GM12878 (cell line): Measurements from ENCODE around the gene SLC22A12. TPM values are rescaled to one million over a fixed set of nuclear protein-coding genes. Genes with fewer than 3 reads are reported as not detected.

Experiments
- ATAC-seq: fragments of 200-7000 bp; cut with Tn5 transposase; 3 replicates; pipeline ENCODE4 v1.9.1; 2020; ENCODE audit warnings: mild to moderate bottlenecking, moderate library complexity
- BruUV-seq: library from RNA; stranded (reverse); fragments of 400-500 nt; replicated peaks from 2 replicates; lab custom pipeline; 2021; lab: Mats Ljungman, UMichigan
- CTCF ChIA-PET: fragments of 300-600 bp; sonication (Branson Sonifier 250); formaldehyde crosslinking; extraction: SDS; loops from one replicate; lab custom pipeline; 2021; ENCODE audit warnings: inconsistent platforms; lab: Yijun Ruan, JAX
- POLR2A ChIA-PET: fragments of 350-600 bp; formaldehyde crosslinking; extraction: SDS; loops from one replicate; lab custom pipeline; 2021; ENCODE audit warnings: inconsistent platforms; lab: Charles Lee
- RAD21 ChIA-PET: fragments of 300-600 bp; sonication (Branson Sonifier 250); formaldehyde crosslinking; loops from one replicate; lab custom pipeline; 2023; ENCODE audit warnings: antibody characterized with exemption; ENCODE audit not compliant: unreplicated experiment; lab: Charles Lee
- SMC1A ChIA-PET: fragments of 300-600 bp; sonication (Branson Sonifier 250); formaldehyde crosslinking; loops from one replicate; lab custom pipeline; 2023; ENCODE audit not compliant: unreplicated experiment, uncharacterized antibody; lab: Charles Lee
- DNase-seq: peaks from one replicate; pipeline ENCODE4 v3.0.0-alpha.2; 2011; ENCODE audit warnings: low read depth, low spot score
- FAIRE-seq: peaks from 3 replicates; lab custom pipeline; 2011; peaks lifted over from hg19 to GRCh38; lab: Jason Lieb, UNC
- H2AFZ ChIP-seq: 2 replicates; pipeline ENCODE4 v1.6.0; 2011; ENCODE audit warnings: low read depth, low read length, control low read depth; ENCODE audit not compliant: control insufficient read depth
- H3K27ac ChIP-seq: 2 replicates; pipeline ENCODE4 v1.5.1; 2011; ENCODE audit warnings: control low read depth; ENCODE audit not compliant: control insufficient read depth, insufficient read depth
- H3K27me3 ChIP-seq, 2 experiments: replicated peaks in 1 of 2; 2 replicates each; pipeline versions ENCODE4 v1.6.0 to v1.6.1; 2011; ENCODE audit warnings: low read length in 1 of 2; ENCODE audit not compliant: control insufficient read depth in 2 of 2, insufficient read depth in 2 of 2
- H3K36me3 ChIP-seq, 2 experiments: 2 replicates each; pipeline ENCODE4 v1.5.1; 2011; ENCODE audit warnings: low read length in 1 of 2; ENCODE audit not compliant: control insufficient read depth in 2 of 2, insufficient read depth in 2 of 2
- H3K4me1 ChIP-seq: 2 replicates; pipeline ENCODE4 v1.6.1; 2011; ENCODE audit warnings: mild to moderate bottlenecking, low read length, moderate library complexity, mixed read lengths; ENCODE audit not compliant: control insufficient read depth, insufficient read depth
- H3K4me2 ChIP-seq: 2 replicates; pipeline ENCODE4 v1.6.0; 2011; ENCODE audit warnings: control low read depth; ENCODE audit not compliant: control insufficient read depth, insufficient read depth
- H3K4me3 ChIP-seq: fragments of 200-600 bp; sonication (generic); 2 replicates; pipeline ENCODE4 v1.5.1; 2016
- H3K79me2 ChIP-seq: 2 replicates; pipeline ENCODE4 v1.6.0; 2011; ENCODE audit warnings: low read length; ENCODE audit not compliant: control insufficient read depth, insufficient read depth
- H3K9ac ChIP-seq: 2 replicates; pipeline ENCODE4 v1.8.0; 2011; ENCODE audit warnings: low read length, control low read depth, mixed read lengths; ENCODE audit not compliant: control insufficient read depth, insufficient read depth
- H3K9me3 ChIP-seq: replicated peaks from 3 replicates; pipeline ENCODE4 v1.5.1; 2011; ENCODE audit warnings: mild to moderate bottlenecking, low read length; ENCODE audit not compliant: control insufficient read depth, insufficient read depth
- H4K20me1 ChIP-seq: 2 replicates; pipeline ENCODE4 v1.6.0; 2011; ENCODE audit not compliant: control insufficient read depth, insufficient read depth
- CBFB ChIP-seq: IDR thresholded peaks from 2 replicates; pipeline ENCODE4 v1.6.1; 2016; ENCODE audit warnings: antibody characterized with exemption, low read depth
- CBX3 ChIP-seq: fragments of 200-600 bp; sonication (generic); IDR thresholded peaks from 2 replicates; pipeline ENCODE4 v1.6.1; 2016; ENCODE audit warnings: low read depth, borderline replicate concordance
- E2F4 ChIP-seq: IDR thresholded peaks from 2 replicates; pipeline ENCODE4 v1.6.1; 2012; ENCODE audit warnings: low read depth, low read length, improper control_type of control experiment
- HCFC1 ChIP-seq: fragments of 150-350 bp; IDR thresholded peaks from 2 replicates; pipeline ENCODE4 v1.6.1; 2014; ENCODE audit warnings: low read length
- IKZF1 ChIP-seq: fragments of 450-650 bp; conservative IDR thresholded peaks from 2 replicates; pipeline ENCODE4 v1.6.1; 2017; ENCODE audit warnings: antibody characterized with exemption, mild to moderate bottlenecking
- KAT2A ChIP-seq: conservative IDR thresholded peaks from 2 replicates; pipeline ENCODE4 v1.6.1; 2011; ENCODE audit warnings: low read depth, low read length; ENCODE audit not compliant: control insufficient read depth
- NFIC ChIP-seq: IDR thresholded peaks from 2 replicates; pipeline ENCODE4 v1.6.1; 2012; ENCODE audit warnings: low read depth, mild to moderate bottlenecking, inconsistent platforms, low read length, moderate library complexity
- POLR2AphosphoS2 ChIP-seq: IDR thresholded peaks from 2 replicates; pipeline ENCODE4 v1.6.1; 2011; ENCODE audit warnings: low read depth, mild to moderate bottlenecking, low read length, improper control_type of control experiment, moderate library complexity
- SIX5 ChIP-seq: IDR thresholded peaks from 2 replicates; pipeline ENCODE4 v1.6.1; 2011; ENCODE audit warnings: mild to moderate bottlenecking, low read depth, low read length, moderate library complexity; ENCODE audit not compliant: severe bottlenecking
- SPI1 ChIP-seq: IDR thresholded peaks from 2 replicates; pipeline ENCODE4 v1.6.1; 2011; ENCODE audit warnings: low read depth, mild to moderate bottlenecking, low read length, moderate library complexity, borderline replicate concordance; ENCODE audit not compliant: insufficient read depth
- ZNF217 ChIP-seq: fragments of 450-650 bp; IDR thresholded peaks from 2 replicates; pipeline ENCODE4 v1.6.1; 2017; ENCODE audit warnings: antibody characterized with exemption, mild to moderate bottlenecking
- ZNF274 ChIP-seq: IDR thresholded peaks from one replicate; pipeline ENCODE4 v1.8.0; 2011; ENCODE audit not compliant: insufficient read length, insufficient read depth
- ZNF592 ChIP-seq: fragments of 450-650 bp; IDR thresholded peaks from 2 replicates; pipeline ENCODE4 v1.6.1; 2017; ENCODE audit warnings: mild to moderate bottlenecking, moderate library complexity
- ZZZ3 ChIP-seq: IDR thresholded peaks from 2 replicates; pipeline ENCODE4 v1.6.1; 2011; ENCODE audit warnings: low read depth; ENCODE audit not compliant: control insufficient read depth, insufficient read length
- WGBS: methylation state at CpG from one replicate; pipeline ENCODE4 v1.1.6; 2016; ENCODE audit warnings: low lambda C conversion rate; ENCODE audit not compliant: insufficient replicate concordance, insufficient coverage; ENCODE audit errors: missing lambda C conversion rate; 5-methylcytosine and 5-hydroxymethylcytosine counted together
- in situ Hi-C: fragments of 300-500 bp; cut with MboI; formaldehyde crosslinking; loops from 9 replicates; pipeline ENCODE4 v1.14.3; 2018; ENCODE audit warnings: mixed read lengths
- intact Hi-C: fragments of 100-400 bp; cut with micrococcal nuclease; formaldehyde crosslinking; loops from one replicate; pipeline ENCODE4 v1.14.2; 2022; ENCODE audit not compliant: unreplicated experiment
- polyA plus RNA-seq, 11 experiments: library from polyadenylated mRNA; depleted of rRNA in 4 of 11; unstranded in 6 of 11; stranded (reverse) in 5 of 11; fragments of >200 nt; fragmentation: Nextera tagmentation in 4 of 11; fragmentation: Illumina TruSeq in 1 of 11; extraction: Ambion mirVana in 4 of 11; extraction: Trizol in 1 of 11; gene quantifications; 1 replicate in 1 of 11; 2 replicates in 10 of 11; pipeline versions ENCODE4 v1.2.1 to v1.2.3, GENCODE V29; 2011 to 2016; ENCODE audit warnings: inconsistent platforms in 2 of 11, missing spikeins in 2 of 11, low read depth in 1 of 11
- total RNA-seq, 4 experiments: library from RNA; depleted of rRNA in 3 of 4; stranded (reverse); fragments of >200 nt in 3 of 4; fragmentation: Illumina TruSeq in 1 of 4; extraction: Trizol in 1 of 4; gene quantifications; 2 replicates each; pipeline versions ENCODE4 v1.2.1 to v1.2.3, GENCODE V29; 2013 to 2021
- TF ChIP-seq, protein P1 (sequence below): IDR thresholded peaks from 2 replicates; pipeline ENCODE4 v1.6.1; 2012; ENCODE audit warnings: low read length, inconsistent platforms
- TF ChIP-seq, protein P2 (sequence below): IDR thresholded peaks from 2 replicates; pipeline ENCODE4 v1.6.1; 2011; ENCODE audit warnings: mild to moderate bottlenecking, low read depth, low read length, moderate library complexity; ENCODE audit not compliant: insufficient replicate concordance

The SLC22A12 gene
- total and polyA plus RNA-seq, 10 of the 15 experiments (the other 5 are each of a cell fraction or from before 2014, with no cell fraction given): not detected

GRCh38 chr11:64561984-64562722 is 28.9 kb upstream of the SLC22A12 start:
- Histone ChIP-seq H3K27ac (no peak overlapping the region), H3K4me3 (no peak overlapping the region), H3K4me1 (no peaks in the 10 kb centered on the region), H3K9ac (no peak overlapping the region), H3K79me2 (no peaks in the 10 kb centered on the region), H2AFZ (no peak overlapping the region), H3K36me3 (no peaks in the 10 kb centered on the region), H3K27me3 (peaks cover 0 to 2% of the 10 kb centered on the region in 2 experiments; a peak in 2 of 4 replicates), H3K9me3 (no peaks in the 10 kb centered on the region), H4K20me1 (no peaks in the 10 kb centered on the region), H3K4me2 (no peak overlapping the region)
- 56% methylated on average over 29 of the region's 29 CpGs for WGBS
- intact Hi-C loops: no loop called here
- in situ Hi-C loops: no loop called here
- CTCF ChIA-PET: no interaction called here
- ATAC-seq (no peak), FAIRE-seq (no peak), DNase-seq (no peak)
- RAD21 ChIA-PET: interaction anchor here (0.6 kb wide), 1 partner anchor 403 kb away, joined by 3 read pairs; no protein-coding TSS in a partner anchor
- SMC1A ChIA-PET: no interaction called here
- BruUV-seq: no TSS peak
- POLR2A ChIA-PET: no interaction called here
- TF ChIP-seq ZZZ3 (no peak), IKZF1 (no peak), ZNF592 (no peak), HCFC1 (no peak), CBX3 (no peak), CBFB (no peak), NFIC (no peak), SPI1 (no peak), KAT2A (no peak), E2F4 (no peak), POLR2AphosphoS2 (no peak), ZNF274 (no peak), ZNF217 (no peak), SIX5 (no peak)
- TF ChIP-seq, protein P1, sequence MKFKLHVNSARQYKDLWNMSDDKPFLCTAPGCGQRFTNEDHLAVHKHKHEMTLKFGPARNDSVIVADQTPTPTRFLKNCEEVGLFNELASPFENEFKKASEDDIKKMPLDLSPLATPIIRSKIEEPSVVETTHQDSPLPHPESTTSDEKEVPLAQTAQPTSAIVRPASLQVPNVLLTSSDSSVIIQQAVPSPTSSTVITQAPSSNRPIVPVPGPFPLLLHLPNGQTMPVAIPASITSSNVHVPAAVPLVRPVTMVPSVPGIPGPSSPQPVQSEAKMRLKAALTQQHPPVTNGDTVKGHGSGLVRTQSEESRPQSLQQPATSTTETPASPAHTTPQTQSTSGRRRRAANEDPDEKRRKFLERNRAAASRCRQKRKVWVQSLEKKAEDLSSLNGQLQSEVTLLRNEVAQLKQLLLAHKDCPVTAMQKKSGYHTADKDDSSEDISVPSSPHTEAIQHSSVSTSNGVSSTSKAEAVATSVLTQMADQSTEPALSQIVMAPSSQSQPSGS: no peak
- TF ChIP-seq, protein P2, sequence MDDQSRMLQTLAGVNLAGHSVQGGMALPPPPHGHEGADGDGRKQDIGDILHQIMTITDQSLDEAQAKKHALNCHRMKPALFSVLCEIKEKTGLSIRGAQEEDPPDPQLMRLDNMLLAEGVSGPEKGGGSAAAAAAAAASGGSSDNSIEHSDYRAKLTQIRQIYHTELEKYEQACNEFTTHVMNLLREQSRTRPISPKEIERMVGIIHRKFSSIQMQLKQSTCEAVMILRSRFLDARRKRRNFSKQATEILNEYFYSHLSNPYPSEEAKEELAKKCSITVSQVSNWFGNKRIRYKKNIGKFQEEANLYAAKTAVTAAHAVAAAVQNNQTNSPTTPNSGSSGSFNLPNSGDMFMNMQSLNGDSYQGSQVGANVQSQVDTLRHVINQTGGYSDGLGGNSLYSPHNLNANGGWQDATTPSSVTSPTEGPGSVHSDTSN: no peak
